HG02840 (cell line): ENCODE results near the gene LIPG.
"Not testable (repeated sequence)": the region's sequence is repeated elsewhere in the genome, so short reads cannot be mapped to it uniquely, and the experiment has no call there.

Experiments
- ATAC-seq: cut with Tn5 transposase; IDR thresholded peaks from one replicate; pipeline ENCODE4 v1.9.1; 2021; ENCODE audit warnings: mild to moderate bottlenecking, moderate library complexity, moderate number of reproducible peaks; ENCODE audit not compliant: unreplicated experiment, low FRiP score

The LIPG gene

DNA sequence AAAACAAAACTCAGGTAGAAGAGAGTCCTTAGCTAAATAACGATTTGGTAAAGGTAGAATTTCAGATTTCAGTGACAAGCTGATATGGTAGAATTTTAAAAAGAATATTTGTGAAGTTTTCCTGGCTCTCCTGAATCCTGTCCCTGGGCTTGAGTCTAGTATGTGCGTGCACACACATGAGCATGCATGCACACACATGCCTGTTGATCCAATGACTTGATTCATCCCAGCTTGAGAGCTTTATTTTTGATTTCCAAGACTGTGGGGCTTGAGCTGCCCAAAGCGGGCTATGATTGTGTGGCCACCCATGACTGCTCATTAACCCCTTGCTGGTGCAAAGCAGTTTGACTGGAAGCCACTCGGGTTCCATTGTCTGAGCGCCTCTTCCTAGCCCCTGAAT, 9.0 kb downstream of the LIPG start:
- no peak for ATAC-seq

DNA sequence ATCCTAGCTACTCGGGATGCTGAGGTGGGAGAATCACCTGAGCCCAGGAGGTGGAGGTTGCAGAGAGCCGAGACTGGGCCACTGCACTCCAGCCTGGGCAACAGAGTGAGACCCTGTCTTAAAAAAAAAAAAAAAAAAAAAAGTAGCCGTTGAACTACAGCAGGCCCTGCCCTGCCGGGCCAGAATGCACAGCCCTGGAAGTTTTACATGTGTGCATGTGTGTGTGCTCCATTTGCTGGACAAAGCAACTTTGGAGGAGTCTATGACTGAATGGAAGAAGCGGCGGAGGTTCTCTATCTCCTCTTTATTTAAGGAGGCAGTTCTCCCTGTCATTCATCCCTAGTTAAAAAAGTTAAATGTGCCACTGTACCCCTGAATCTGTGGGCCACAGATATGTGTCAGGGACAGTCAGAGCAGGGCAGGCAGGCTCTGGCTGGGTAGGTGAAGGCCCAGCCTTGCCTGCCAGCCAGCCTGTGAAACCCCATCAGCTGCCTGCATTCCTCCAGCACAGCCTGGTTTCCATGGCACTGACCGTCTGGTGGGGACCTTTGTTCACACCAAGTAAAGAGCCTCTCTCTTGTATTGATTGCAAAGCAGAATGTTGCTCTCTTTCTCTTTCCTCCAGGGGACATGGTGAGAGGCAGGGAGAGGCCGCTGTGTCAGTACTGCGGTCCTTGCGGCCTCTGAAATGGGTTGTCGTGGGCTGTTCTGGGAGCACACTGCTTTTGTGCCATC, 10.9 kb downstream of the LIPG start:
- ATAC-seq, result no peak

DNA sequence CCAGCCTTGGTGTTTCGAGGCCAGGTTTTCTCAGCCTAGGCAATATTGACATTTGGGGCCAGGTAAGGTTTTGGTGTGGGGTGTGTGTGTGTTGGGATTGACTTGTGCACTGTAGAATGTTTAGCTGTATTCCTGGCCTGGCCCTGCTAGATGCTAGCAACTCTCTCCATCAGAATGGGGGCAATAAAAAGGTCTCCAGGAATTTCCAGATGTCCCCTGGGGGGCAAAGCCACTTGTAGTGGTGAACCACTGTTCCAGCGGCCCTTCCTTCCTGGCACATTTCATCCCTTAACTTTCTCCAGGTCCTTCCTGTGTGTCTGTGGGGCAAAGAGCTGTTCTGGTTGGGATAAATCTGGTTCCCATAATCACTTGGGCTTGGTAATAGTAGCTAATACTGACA, 12.0 kb downstream of the LIPG start:
- no peak for ATAC-seq

DNA sequence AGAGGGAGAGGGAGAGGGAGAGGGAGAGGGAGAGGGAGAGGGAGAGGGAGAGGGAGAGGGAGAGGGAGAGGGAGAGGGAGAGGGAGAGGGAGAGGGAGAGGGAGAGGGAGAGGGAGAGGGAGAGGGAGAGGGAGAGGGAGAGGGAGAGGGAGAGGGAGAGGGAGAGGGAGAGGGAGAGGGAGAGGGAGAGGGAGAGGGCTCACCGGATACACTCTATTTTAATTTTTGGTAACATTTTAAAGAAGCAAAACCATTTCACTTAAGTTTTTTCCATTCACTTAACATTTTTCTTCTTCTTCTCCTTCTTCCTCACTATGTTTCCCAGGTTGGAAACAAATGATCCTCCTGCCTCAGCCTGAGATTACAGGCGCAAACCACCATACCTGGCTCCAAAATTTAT, 17.2 kb downstream of the LIPG start:
- not testable (repeated sequence) for ATAC-seq

DNA sequence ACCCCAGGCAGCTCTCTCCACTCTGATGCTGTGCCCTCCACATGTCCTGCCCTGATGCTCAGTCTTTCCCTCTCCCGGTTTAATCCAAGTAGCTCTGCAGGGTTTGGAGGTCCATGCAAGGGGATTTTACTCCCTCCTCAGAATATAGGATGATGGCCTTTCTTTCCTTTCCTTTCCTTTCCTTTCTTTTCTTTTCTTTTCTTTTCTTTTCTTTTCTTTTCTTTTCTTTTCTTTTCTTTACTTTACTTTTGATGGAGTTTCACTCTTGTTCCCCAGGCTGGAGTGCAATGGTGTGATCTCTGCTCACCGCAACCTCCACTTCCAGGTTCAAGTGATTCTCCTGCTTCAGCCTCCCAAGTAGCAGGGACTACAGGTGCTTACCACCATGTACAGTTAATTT, 17.7 kb downstream of the LIPG start:
- not testable (repeated sequence) for ATAC-seq

DNA sequence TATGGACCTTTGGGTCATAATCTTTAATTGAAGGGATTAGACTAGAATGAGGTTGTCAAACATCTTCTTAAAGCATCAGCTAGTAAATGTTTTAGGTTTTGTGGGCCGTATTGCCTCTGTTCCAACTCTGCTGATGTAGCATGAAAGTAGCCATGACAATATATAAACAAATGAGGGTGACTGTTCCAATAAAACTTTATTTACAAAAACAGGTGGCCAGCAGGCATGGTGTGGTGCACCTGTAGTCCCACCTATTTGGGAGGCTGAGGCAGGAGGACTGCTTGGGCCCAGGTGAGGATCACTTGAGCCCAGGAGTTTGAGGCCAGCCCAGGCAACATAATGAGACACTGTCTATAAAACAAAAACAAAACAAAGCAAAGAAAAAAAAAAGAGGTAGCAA, 18.4 kb downstream of the LIPG start:
- no peak for ATAC-seq

DNA sequence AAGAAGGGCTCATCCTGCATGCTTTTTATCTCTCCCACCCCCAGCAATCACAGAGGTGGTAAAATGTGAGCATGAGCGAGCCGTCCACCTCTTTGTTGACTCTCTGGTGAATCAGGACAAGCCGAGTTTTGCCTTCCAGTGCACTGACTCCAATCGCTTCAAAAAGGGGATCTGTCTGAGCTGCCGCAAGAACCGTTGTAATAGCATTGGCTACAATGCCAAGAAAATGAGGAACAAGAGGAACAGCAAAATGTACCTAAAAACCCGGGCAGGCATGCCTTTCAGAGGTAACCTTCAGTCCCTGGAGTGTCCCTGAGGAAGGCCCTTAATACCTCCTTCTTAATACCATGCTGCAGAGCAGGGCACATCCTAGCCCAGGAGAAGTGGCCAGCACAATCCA, 19.5 kb downstream of the LIPG start:
- ATAC-seq, result no peak

DNA sequence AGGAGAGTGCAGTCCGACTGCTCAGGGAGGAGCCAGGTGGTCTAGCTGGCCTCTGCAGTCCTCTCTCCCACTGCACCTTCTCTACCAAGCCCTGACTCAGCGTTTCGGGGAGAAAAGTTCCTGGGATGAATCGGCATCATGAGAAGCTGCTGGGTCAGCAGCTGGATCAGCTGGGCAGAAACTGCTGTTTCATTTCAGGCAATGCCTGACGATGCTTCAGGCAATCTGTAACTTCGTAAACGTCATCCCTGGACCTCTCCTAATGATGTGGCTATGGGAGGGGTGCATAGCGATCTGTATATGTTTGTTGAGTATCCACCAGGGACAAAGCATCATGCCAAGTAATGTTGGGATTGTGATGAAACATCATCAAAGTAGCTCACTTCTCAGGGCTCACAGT, 20.7 kb downstream of the LIPG start:
- no peak for ATAC-seq

DNA sequence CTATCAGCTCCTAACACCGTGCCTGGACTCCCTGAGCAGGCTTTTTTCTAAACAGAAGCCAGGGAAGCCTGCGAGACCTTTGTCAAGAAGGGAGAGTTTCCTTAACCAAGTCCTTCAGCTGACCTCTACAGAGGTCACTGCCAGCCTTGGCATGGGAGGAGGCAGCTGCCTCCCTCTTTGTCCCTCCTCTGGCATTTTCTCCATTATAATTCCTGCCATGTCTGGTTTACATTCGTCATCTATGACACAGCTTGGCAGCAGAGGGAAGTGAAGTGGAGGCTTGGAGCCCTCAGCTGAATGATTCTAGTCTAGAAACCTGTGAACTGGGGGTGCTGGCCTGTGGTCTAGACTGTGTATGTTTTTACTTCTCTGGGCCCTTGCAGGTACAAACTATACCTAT, 22.5 kb downstream of the LIPG start:
- ATAC-seq, result no peak

DNA sequence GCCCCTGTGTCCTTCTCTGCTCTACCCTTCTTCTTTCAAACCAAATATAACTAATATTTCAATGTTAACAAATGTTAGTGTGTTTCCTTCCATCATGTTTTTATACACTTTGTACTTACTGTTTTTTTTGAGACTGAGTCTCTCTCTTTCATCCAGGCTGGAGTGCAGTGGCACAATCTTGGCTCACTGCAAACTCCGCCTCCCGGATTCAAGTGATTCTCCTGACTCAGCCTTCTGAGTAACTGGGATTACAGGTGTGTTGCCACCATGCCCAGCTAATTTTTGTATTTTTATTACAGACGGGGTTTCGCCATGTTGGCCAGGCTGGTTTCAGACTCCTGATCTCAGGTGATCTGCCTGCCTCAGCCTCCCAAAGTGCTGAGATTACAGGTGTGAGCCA, 23.1 kb downstream of the LIPG start:
- ATAC-seq, result not testable (repeated sequence)

DNA sequence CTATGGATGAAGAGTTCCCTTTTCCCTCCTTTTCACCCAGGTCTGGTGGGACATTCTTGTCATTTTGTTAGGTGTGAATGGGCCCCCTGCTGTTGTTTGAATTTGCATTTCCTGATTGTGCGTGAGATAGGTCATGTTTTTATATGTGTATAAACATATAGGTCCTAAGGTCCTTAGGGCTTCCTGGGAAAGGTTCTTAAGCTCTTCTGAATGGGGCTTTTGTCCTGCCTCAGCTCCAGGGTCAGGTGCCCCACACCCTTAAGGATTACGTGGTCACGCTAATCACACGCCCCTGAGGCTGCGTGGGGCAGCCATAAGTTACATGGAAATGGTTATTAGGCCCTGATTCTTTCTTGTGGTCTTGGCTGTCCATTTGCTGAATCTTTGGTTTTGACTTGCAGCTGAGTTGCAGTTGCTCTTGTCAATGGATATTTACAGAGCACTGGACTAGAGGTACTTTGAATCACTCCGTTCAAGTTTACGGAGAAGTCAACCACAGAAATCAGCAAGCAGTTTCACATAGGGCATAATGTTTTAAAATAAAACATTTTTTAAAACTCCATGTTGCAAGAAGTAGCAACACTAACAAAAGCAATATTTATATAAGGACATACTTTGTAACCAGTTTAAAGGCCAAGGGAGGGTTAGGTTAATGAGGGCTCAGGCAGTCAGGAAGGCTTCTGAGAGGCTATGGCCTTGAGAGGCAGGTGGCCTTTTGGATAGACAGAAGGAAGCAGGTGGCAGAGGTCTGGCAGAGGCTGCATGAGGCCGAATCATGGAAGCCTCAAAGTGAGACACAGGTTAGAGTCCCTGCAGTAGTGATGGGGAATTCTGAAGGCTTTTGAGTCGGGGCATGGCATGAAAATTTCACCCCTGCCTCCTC, 24.2 kb downstream of the LIPG start:
- ATAC-seq, result no peak

DNA sequence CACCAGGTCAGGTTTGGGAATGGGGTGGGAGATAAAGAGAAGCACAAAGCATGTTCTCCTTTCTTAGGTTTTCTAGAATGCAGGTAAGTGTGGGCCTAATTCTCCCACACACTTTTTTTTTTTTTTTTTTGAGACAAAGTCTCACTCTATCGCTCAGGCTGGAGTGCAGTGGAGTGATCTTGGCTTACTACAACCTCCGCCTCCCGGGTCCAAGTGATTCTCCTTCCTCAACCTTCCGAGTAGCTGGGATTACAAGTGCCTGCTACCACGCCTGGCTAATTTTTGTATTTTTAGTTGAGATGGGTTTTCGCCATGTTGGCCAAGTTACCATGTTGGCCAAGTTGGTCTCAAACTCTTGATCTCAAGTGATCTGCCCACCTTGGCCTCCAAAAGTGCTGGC, 26.3 kb downstream of the LIPG start:
- no peak for ATAC-seq

DNA sequence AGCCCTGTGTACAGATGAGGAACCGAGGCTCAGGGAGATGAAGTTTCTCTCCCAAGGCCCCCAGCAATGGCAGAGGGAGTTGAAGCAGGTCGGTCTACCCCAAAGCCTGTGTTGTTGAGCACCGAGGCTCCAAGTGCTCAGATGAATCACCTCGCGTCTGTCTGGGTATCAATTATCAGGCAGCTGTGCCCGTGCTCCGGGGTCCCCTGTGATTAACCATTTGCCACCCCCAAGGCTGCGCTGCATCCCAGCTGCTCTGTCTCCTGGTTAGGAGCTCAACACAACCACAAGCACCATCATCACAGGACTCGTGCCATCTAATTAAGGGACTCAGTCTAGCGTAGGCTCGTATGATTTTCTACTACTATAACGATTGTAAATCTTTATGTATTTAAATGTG, 27.1 kb downstream of the LIPG start:
- no peak for ATAC-seq

DNA sequence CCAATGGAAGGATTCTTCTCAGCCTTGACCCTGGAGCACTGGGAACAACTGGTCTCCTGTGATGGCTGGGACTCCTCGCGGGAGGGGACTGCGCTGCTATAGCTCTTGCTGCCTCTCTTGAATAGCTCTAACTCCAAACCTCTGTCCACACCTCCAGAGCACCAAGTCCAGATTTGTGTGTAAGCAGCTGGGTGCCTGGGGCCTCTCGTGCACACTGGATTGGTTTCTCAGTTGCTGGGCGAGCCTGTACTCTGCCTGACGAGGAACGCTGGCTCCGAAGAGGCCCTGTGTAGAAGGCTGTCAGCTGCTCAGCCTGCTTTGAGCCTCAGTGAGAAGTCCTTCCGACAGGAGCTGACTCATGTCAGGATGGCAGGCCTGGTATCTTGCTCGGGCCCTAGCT, 28.8 kb downstream of the LIPG start:
- no peak for ATAC-seq

DNA sequence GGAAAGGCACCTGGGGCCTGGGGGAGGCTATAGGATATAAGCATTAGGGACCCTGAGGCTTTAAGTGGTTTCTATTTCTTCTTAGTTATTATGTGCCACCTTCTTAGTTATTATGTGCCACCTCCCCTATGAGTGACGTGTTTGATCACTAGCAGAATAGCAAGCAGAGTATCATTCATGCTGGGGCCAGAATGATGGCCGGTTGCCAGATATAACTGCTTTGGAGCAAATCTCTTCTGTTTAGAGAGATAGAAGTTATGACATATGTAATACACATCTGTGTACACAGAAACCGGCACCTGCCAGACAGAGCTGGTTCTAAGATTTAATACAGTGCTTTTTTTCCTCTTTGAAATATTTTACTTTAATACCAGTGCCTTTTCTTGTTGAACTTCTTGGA, 29.4 kb downstream of the LIPG start:
- ATAC-seq, result no peak

DNA sequence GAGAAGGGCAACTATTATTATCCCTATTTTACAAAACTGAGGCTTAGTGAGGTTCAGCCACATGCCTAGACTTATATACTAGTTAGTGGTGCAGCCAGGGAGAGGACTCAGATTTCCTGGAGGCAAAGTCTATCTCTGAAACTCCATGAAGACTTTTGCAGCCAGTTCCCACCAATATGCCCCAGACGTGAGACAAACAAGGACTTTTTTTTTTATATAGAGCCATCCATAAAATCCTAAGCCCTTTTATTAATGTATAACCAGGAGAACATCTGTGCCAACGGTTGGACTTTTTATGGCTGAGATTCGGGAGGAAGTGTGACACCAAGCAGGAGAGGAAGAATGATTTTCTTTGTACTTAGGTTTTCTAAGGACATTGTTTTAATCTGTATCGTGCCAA, 29.9 kb downstream of the LIPG start:
- no peak for ATAC-seq

DNA sequence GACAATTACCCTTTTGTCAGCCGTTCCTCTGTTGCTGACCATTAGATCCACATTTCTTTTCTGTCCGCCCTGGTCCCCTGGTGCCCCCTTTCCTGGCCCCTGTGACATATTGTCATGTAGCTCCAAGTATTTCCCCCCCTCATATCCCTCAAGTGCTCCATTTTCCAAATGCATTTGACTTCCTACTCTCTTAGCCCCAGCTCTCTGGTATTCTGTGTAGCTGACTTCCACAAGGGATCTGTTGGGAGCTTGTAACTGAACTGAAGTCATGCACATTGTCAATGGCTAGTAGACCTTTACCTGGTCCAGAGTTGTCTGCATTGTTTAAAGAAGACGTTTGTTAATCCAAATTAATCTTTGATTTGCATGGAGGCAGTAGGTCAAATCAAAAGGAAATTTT, 34.8 kb downstream of the LIPG start:
- ATAC-seq, result no peak

DNA sequence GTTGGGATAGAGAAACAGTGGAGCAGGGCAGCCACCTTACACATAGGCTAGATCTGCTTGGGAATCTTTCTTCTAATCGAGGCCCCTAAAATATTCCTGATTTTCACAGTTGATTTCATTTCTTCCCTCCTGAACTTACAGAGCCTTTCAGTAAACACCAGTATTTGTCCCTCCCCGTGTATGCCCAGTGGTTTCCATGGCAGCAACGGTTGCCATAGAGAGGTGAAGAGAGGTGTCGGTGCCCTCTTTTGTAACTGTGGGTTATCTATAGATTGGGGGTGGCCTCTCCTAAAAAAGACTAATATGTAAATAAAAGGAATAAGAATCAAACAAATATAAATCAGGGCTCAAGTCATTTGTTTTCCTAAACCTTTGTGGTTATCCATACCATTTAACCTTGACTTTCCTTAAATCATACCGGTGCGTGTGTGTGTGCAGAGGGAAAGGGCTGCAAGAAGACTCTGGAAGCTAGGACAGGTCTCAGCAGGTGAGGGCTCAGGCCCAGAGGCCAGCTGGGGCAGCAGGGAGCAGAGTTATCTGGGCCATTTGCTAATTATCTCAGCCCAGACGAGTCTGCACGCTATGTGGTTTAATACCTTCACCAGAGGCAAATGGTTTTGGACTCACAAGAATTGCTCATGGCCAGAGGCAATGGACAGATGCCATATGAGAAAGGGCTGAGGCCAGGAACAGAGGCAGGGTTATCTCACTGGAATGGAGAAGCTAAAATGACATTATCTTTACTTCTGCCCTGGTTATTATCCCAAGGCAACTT, 35.5 kb downstream of the LIPG start:
- ATAC-seq, result no peak

DNA sequence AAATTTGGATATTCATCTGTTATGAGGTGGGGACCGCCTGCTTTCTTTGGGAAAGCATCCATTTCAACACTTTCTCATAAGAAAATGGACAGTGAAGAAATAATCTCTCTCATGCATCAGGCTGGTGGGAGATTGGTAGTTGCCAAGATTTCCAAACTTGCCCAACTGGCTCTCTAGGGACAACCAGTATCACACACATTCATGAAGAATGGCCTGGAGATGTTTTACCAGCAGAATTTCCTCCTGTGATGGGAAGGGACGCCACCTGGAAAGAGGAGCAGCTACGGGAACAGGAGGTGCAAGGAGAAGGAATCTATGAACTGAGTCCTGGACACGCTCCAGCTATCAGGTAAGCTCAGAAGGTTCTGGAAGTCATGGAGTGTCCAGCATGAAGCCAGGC, 39.4 kb downstream of the LIPG start:
- ATAC-seq, result no peak

DNA sequence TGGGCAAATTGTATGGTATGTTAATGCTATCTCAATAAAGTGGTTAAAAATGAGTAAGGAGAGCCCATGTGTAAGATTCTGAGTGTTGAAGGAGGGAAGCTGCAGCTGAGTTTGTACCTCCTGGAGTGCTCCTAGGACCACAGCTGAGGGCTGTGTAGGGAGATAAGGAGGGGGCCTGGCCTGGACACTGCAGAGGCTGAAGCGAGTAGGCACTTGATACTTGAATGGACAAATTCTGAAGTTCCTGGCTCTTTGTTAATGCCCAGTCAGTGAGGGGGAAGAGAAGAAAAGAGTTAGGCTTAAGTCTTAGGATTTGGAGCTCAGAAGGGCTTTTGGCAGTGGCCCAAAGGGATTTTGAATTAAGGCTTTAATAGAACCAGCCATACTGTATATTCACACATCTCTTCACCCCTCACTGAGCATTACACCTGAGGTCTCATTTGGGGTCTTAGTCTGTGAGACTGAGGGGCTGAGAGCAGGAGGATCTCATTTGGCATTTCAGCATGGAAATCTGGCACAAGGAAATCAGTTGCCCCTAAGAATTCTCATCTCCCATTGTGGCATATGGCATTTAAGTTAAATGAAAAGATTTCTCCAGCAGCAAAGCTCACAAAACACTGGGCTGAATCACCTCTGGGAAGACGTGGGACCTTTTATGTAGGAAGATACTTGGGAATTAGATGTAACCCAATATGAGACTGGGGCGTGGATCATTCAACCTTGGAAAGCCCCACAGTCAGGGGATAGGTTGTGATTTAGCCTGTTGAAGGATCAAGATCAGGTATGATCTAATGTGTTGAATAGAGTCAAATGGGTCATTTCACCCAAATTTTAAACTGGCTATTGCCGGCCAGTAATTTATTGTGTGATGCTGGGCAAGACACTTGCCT, 46.8 kb downstream of the LIPG start:
- ATAC-seq, result no peak
